BLaER1 (cell line): ENCODE data around the gene TBX21.

Source experiments
- H3K27ac ChIP-seq: shearing (Covaris generic); formaldehyde crosslinking; 2 replicates; pipeline ENCODE4 v1.8.1; 2022
- H3K27me3 ChIP-seq: shearing (Covaris generic); formaldehyde crosslinking; 2 replicates; pipeline ENCODE4 v1.8.1; 2022
- H3K36me3 ChIP-seq: shearing (Covaris generic); formaldehyde crosslinking; 2 replicates; pipeline ENCODE4 v1.8.1; 2022
- H3K4me1 ChIP-seq: shearing (Covaris generic); formaldehyde crosslinking; 2 replicates; pipeline ENCODE4 v1.8.1; 2022
- H3K4me2 ChIP-seq: shearing (Covaris generic); formaldehyde crosslinking; 2 replicates; pipeline ENCODE4 v1.8.1; 2022
- H3K4me3 ChIP-seq: shearing (Covaris generic); formaldehyde crosslinking; 2 replicates; pipeline ENCODE4 v1.8.1; 2022
- H3K9ac ChIP-seq: shearing (Covaris generic); formaldehyde crosslinking; 2 replicates; pipeline ENCODE4 v1.8.1; 2022
- H3K9me3 ChIP-seq: shearing (Covaris generic); formaldehyde crosslinking; 2 replicates; pipeline ENCODE4 v1.8.1; 2022
- H4K20me1 ChIP-seq: shearing (Covaris generic); formaldehyde crosslinking; 2 replicates; pipeline ENCODE4 v1.8.1; 2022
- Cebpa-rat ChIP-seq: shearing (Covaris generic); IDR thresholded peaks from 2 replicates; pipeline ENCODE4 v1.8.1; 2022

The TBX21 gene

GRCh38 chr17:47697906-47698711, 34.9 kb upstream of the TBX21 start:
- H4K20me1 ChIP-seq: peaks cover 29% of the 10 kb centered on the region
- H3K4me2 ChIP-seq: peak overlapping the region; percentile 100
- H3K9ac ChIP-seq: peak overlapping the region; percentile 21; the same call in 1 of the 2 replicates
- peaks cover 19% of the 10 kb centered on the region for H3K36me3 ChIP-seq
- H3K27ac ChIP-seq: no peak overlapping the region
- H3K9me3 ChIP-seq: no peaks in the 10 kb centered on the region
- H3K4me3 ChIP-seq: peak overlapping the region; percentile 73; the same call in 1 of the 2 replicates
- no peaks in the 10 kb centered on the region for H3K27me3 ChIP-seq
- no peak for TF ChIP-seq Cebpa-rat
- peaks cover 84% of the 10 kb centered on the region for H3K4me1 ChIP-seq

DNA sequence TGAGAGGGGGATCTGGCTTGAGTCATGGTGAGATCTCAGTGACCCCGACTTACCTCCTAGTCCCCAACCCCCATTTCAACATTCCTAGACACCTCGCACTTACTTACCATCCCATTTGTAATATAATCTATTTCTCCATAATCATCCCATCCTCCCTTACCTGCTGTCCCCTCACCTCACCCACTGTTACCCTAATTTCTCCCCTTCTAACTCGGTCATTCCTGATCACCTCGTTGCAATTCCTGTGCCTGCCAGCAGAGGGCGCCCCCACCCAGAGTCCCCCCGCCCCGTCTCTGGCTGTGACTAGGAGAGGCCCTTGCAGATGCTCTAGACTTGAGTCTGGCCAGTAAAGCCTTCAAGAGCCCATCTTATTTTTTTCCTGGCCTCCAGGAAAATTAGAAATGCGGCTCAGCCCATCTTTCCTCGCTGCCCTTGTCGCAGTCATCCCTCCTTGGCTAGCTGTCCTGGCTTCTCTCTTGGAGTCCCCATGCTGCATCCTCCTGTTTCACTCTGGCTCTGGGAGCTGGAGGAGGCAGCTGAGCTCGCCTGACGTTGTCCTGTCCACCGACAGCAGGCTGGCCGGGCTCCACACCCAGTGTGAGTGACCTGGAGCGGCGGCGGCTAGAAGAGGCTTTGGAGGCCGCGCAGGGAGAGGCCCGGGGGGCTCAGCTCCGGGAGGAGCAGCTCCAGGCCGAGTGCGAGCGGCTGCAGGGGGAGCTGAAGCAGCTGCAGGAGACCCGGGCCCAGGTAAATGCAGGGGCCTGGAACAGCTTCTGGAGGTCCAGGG, 34.1 kb upstream of the TBX21 start:
- no peak for TF ChIP-seq Cebpa-rat
- H3K4me2 ChIP-seq: peak overlapping the region; percentile 100
- no peaks in the 10 kb centered on the region for H3K27me3 ChIP-seq
- 0 out of 2 replicates have a peak overlapping the region, but pooled peaks have one; percentile 2 for H3K4me3 ChIP-seq
- no peak overlapping the region for H3K27ac ChIP-seq
- H3K4me1 ChIP-seq: peaks cover 88% of the 10 kb centered on the region
- no peaks in the 10 kb centered on the region for H3K9me3 ChIP-seq
- H3K36me3 ChIP-seq: peaks cover 19% of the 10 kb centered on the region
- H3K9ac ChIP-seq: 0 out of 2 replicates have a peak overlapping the region, but pooled peaks have one; percentile 10
- H4K20me1 ChIP-seq: peaks cover 31% of the 10 kb centered on the region

DNA sequence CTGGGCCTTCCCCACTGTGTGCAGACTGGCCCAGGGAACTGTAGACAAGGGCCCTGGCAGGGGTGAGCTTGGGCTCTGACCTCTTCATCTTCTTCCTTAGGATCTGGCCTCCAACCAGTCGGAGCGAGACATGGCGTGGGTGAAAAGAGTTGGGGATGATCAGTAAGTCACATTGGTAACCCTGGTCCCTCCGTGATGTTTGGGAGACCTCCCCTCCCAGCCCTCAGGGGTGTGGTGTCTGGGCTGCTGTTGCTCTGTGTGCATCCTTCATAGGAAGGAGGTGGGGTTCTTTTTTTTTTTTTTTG, 33.5 kb upstream of the TBX21 start:
- H3K27me3 ChIP-seq: no peaks in the 10 kb centered on the region
- H4K20me1 ChIP-seq: peaks cover 36% of the 10 kb centered on the region
- peak overlapping the region; percentile 100 for H3K4me2 ChIP-seq
- no peak overlapping the region for H3K27ac ChIP-seq
- no peak overlapping the region for H3K4me3 ChIP-seq
- no peaks in the 10 kb centered on the region for H3K9me3 ChIP-seq
- TF ChIP-seq Cebpa-rat: no peak
- H3K36me3 ChIP-seq: peaks cover 19% of the 10 kb centered on the region
- peaks cover 93% of the 10 kb centered on the region for H3K4me1 ChIP-seq
- no peak overlapping the region for H3K9ac ChIP-seq

DNA sequence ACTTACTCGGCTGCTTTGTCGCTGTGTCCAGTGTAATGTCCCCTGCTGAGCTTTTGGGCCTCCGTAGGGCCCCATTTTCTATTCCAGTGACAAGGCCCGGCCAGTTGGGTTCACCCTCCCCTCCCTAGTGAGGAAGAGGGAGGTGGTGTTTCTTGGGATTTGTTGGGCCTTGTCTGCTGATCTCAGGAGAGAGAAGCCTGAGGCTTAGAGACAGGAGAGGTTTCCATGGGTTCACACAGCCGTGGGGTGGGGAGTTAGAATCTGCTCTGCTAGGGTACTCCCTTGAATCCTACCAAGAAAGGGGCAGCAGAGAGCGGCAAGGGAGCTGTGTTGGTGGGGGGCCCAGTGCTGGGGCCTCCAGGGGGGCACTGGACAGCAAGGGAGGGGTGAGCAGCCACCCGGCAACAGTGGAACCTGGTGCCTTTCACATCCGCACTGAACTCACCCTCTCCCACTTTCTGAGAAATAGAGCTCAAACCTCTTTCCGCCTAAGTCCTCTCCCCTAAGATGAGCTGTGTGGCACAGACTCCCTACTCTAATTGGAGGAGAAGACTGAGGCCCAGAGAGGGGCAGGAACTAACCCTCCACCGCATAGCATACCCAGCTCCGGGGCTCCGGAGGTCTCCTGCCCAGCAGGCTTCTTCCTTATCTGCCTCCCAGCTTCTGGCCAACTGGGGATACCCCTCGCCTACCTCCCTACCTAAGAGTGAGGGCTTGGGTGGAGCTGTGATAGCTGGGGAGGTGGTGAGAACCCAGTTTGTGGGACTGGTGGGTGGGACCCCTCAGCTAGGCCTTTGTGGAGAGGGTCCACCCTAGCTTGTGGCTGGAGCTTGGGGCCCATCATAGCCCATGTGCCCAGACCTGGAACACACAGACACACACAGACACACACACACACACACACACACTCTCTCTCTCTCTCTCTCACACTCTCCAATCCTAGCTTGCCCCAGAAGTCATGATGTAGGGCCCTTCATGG, 32.3 kb upstream of the TBX21 start:
- Histone ChIP-seq H3K27ac (peak overlapping the region; percentile 66), H3K4me2 (peak overlapping the region; percentile 94), H3K4me1 (peaks cover 97% of the 10 kb centered on the region), H3K9me3 (no peaks in the 10 kb centered on the region), H3K4me3 (no peak overlapping the region), H3K27me3 (no peaks in the 10 kb centered on the region), H4K20me1 (peaks cover 48% of the 10 kb centered on the region), H3K9ac (peak overlapping the region; percentile 49; the same call in 1 of the 2 replicates), H3K36me3 (peaks cover 19% of the 10 kb centered on the region)
- TF ChIP-seq Cebpa-rat: no peak

- peak overlapping the region; percentile 48; the same call in 1 of the 2 replicates for H3K4me3 ChIP-seq
- peak overlapping the region; percentile 94 for H3K4me2 ChIP-seq
- H3K9me3 ChIP-seq: no peaks in the 10 kb centered on the region
- peaks cover 97% of the 10 kb centered on the region for H3K4me1 ChIP-seq
- no peak for TF ChIP-seq Cebpa-rat
- peak overlapping the region; percentile 49; the same call in 1 of the 2 replicates for H3K9ac ChIP-seq
- H3K27ac ChIP-seq: peak overlapping the region; percentile 66
- peaks cover 55% of the 10 kb centered on the region for H4K20me1 ChIP-seq
- no peaks in the 10 kb centered on the region for H3K27me3 ChIP-seq
- peaks cover 19% of the 10 kb centered on the region for H3K36me3 ChIP-seq
Observed at GRCh38 chr17:47701608-47702007, 31.4 kb upstream of the TBX21 start.

DNA sequence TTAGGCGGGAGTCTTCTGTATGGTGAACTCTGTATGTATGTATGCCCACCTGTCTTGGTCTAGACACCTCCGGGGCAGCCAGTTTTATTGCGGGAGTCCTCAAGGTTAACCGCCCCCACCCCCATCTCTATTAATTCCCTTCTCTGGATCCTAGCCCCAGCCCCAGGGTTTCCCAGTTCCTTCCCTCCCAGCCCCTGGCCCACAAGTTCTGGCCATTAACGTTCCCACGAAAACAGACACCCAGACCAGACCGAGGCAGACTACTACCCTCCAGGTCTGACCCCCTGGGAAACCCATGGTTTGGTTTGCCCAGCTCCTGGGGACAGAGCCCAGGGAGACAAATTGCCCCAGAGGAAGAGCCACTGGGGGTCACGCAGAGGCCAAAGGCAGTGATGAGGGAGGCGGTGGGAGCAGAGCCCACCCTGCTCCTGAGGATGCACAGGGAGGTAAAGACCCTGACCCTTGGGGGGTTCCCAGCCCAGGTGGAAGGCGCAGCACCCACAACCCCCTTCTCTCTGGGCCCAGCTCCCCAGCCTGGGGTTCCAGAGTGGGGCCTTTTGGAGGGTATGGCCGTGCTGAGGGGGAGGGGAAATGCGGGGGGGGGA, 30.5 kb upstream of the TBX21 start:
- Histone ChIP-seq H3K36me3 (peaks cover 19% of the 10 kb centered on the region), H3K4me1 (peaks cover 97% of the 10 kb centered on the region), H3K27me3 (no peaks in the 10 kb centered on the region), H3K4me2 (peak overlapping the region; percentile 94), H3K9me3 (no peaks in the 10 kb centered on the region), H3K4me3 (peak overlapping the region; percentile 48; the same call in 1 of the 2 replicates), H4K20me1 (peaks cover 52% of the 10 kb centered on the region), H3K27ac (peak overlapping the region; percentile 66), H3K9ac (peak overlapping the region; percentile 49)
- no peak for TF ChIP-seq Cebpa-rat

- H3K36me3 ChIP-seq: peaks cover 19% of the 10 kb centered on the region
- H4K20me1 ChIP-seq: peaks cover 45% of the 10 kb centered on the region
- 0 out of 2 replicates have a peak overlapping the region, but pooled peaks have one; percentile 50 for H3K9ac ChIP-seq
- no peak for TF ChIP-seq Cebpa-rat
- no peaks in the 10 kb centered on the region for H3K9me3 ChIP-seq
- peak overlapping the region; percentile 66 for H3K27ac ChIP-seq
- H3K4me1 ChIP-seq: peaks cover 97% of the 10 kb centered on the region
- H3K4me3 ChIP-seq: peak overlapping the region; percentile 48
- H3K27me3 ChIP-seq: no peaks in the 10 kb centered on the region
- peak overlapping the region; percentile 94 for H3K4me2 ChIP-seq
Observed at GRCh38 chr17:47703191-47703591, 29.8 kb upstream of the TBX21 start.

DNA sequence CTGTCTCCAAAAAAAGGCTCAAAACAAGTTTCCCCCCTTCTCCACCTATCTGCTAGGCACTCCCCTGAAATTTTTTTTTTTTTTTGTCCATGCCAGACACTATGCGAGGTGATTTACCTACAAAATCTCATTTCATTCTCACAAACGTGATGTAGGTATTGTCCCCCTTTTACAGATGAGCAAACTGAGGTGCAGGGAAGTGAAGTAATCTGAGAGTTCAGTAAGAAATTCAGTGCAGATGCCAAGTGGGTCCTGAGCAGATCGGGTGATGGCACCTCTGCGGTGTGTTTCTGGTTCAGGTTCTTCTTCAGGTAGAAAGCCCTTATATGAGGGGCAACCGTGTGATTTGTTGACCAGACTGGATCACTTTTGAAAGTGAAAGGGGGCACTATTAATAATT, 29.4 kb upstream of the TBX21 start:
- H3K4me1 ChIP-seq: peaks cover 94% of the 10 kb centered on the region
- H4K20me1 ChIP-seq: peaks cover 40% of the 10 kb centered on the region
- peak overlapping the region; percentile 48 for H3K4me3 ChIP-seq
- H3K9ac ChIP-seq: peak overlapping the region; percentile 51; the same call in 1 of the 2 replicates
- H3K4me2 ChIP-seq: peak overlapping the region; percentile 94
- H3K27me3 ChIP-seq: no peaks in the 10 kb centered on the region
- TF ChIP-seq Cebpa-rat: no peak
- no peaks in the 10 kb centered on the region for H3K9me3 ChIP-seq
- H3K27ac ChIP-seq: peak overlapping the region; percentile 66
- H3K36me3 ChIP-seq: peaks cover 19% of the 10 kb centered on the region
